C4-2B (cell line): ENCODE data around the gene PIK3CD.

Experiments
- H3K27ac ChIP-seq: fragments of 450-650 bp; 2 replicates; pipeline ENCODE4 v1.5.1; 2017
- CTCF ChIP-seq: fragments of 450-650 bp; conservative IDR thresholded peaks from 2 replicates; pipeline ENCODE4 v1.5.1; 2017; ENCODE audit warnings: mild to moderate bottlenecking
- ZFX ChIP-seq: fragments of 450-650 bp; IDR thresholded peaks from 2 replicates; pipeline ENCODE4 v1.6.1; 2017

The PIK3CD gene

GRCh38 chr1:9651565-9652378 is at the start of gene PIK3CD:
PIK3CD (plus strand) TSS chr1:9651731; CDS start chr1:9710456, 58,725 bp downstream.
- H3K27ac ChIP-seq, result no peak within 1 kb of the TSS
- TF ChIP-seq ZFX (no peak), CTCF (no peak)

GRCh38 chr1:9601942-9602793 is 49.4 kb upstream of the PIK3CD start:
- TF ChIP-seq CTCF, result no peak
- no peak for TF ChIP-seq ZFX
- H3K27ac ChIP-seq, result no peak overlapping the region

- TF ChIP-seq CTCF (no peak), ZFX (no peak)
- H3K27ac ChIP-seq, result no peak overlapping the region
Observed at GRCh38 chr1:9602794-9603167, 48.8 kb upstream of the PIK3CD start.

- TF ChIP-seq CTCF (no peak), ZFX (no peak)
Observed at GRCh38 chr1:9603307-9603706, 48.2 kb upstream of the PIK3CD start.

GRCh38 chr1:9603766-9604753 is 47.5 kb upstream of the PIK3CD start:
- H3K27ac ChIP-seq, result no peak overlapping the region
- TF ChIP-seq CTCF, result no peak
- no peak for TF ChIP-seq ZFX

More at GRCh38 chr1:9603307-9603706, 48.2 kb upstream of the PIK3CD start:
- H3K27ac ChIP-seq, result no peak overlapping the region

- H3K27ac ChIP-seq, result no peak overlapping the region
- TF ChIP-seq CTCF, result no peak
- TF ChIP-seq ZFX, result no peak
Observed at GRCh38 chr1:9604836-9605235, 46.7 kb upstream of the PIK3CD start.
